ENCODE measurements around the gene MT1A. TPM values are rescaled to one million over a fixed set of nuclear protein-coding genes. Genes with fewer than 3 reads are reported as not detected.

The MT1A gene
- total and polyA plus RNA-seq, 9 donors: 1.3 to 61.0 (median 7.4) TPM; not detected in 1

GRCh38 chr16:56684256-56684925, 45.9 kb downstream of the MT1A start:
- intact Hi-C loops (cut with DNase I): loop anchor here in 1 of 4 donors (10.0 kb wide), 1 partner anchor 100 kb away; the partner anchor contains the start of gene MT3
- Histone ChIP-seq H3K27ac (no peak overlapping the region), H3K4me1 (ENCODE audit: insufficient read depth) (peaks cover 14% of the 10 kb centered on the region), H3K4me3 (no peak overlapping the region), H3K27me3 (no peaks in the 10 kb centered on the region), H3K9me3 (no peaks in the 10 kb centered on the region), H3K36me3 (no peaks in the 10 kb centered on the region)
- no peak for DNase-seq
- TF ChIP-seq EP300 (IDR thresholded peaks at IDR 0.05) (no peak), CTCF (IDR thresholded peaks at IDR 0.05) (no peak), POLR2A (IDR thresholded peaks at IDR 0.05) (no peak)
- WGBS, 3 donors: 64 to 77% (median 72%) methylated on average over 4 of the region's 4 CpGs

GRCh38 chr16:56684926-56685590, 46.6 kb downstream of the MT1A start:
- H3K27me3 ChIP-seq: no peaks in the 10 kb centered on the region
- no peak overlapping the region for H3K4me3 ChIP-seq
- no peaks in the 10 kb centered on the region for H3K9me3 ChIP-seq
- TF ChIP-seq POLR2A (IDR thresholded peaks at IDR 0.05): no peak
- TF ChIP-seq EP300 (IDR thresholded peaks at IDR 0.05): no peak
- no peak for TF ChIP-seq CTCF (IDR thresholded peaks at IDR 0.05)
- no peak overlapping the region for H3K27ac ChIP-seq
- H3K4me1 ChIP-seq (ENCODE audit: insufficient read depth): peaks cover 14% of the 10 kb centered on the region
- intact Hi-C loops (cut with DNase I): loop anchor here in 1 of 4 donors (10.0 kb wide), 1 partner anchor 100 kb away; the partner anchor contains the start of gene MT3
- no peaks in the 10 kb centered on the region for H3K36me3 ChIP-seq
- no peak for DNase-seq
- WGBS, 3 donors: 79 to 90% (median 89%) methylated on average over 4 of the region's 4 CpGs

- WGBS, 3 donors: 89 to 97% (median 96%) methylated on average over 7 of the region's 7 CpGs
- TF ChIP-seq EP300 (IDR thresholded peaks at IDR 0.05) (no peak), CTCF (IDR thresholded peaks at IDR 0.05) (no peak), POLR2A (IDR thresholded peaks at IDR 0.05) (no peak)
- intact Hi-C loops (cut with DNase I): loop anchor here in 1 of 4 donors (10.0 kb wide), 1 partner anchor 102 kb away; the partner anchor contains the start of gene MT3
Observed at GRCh38 chr16:56686758-56687157, 48.3 kb downstream of the MT1A start.

GRCh38 chr16:56688762-56689161, 50.3 kb downstream of the MT1A start:
- intact Hi-C loops (cut with DNase I): loop anchor here in 1 of 4 donors (10.0 kb wide), 1 partner anchor 104 kb away; the partner anchor contains the start of gene MT3
- no peaks in the 10 kb centered on the region for H3K27me3 ChIP-seq

More at GRCh38 chr16:56686758-56687157, 48.3 kb downstream of the MT1A start:
- no peak for DNase-seq
- peaks cover 11% of the 10 kb centered on the region for H3K4me1 ChIP-seq (ENCODE audit: insufficient read depth)
- H3K27ac ChIP-seq: no peak overlapping the region
- H3K27me3 ChIP-seq: no peaks in the 10 kb centered on the region
- no peak overlapping the region for H3K4me3 ChIP-seq
- H3K36me3 ChIP-seq: no peaks in the 10 kb centered on the region
- H3K9me3 ChIP-seq: no peaks in the 10 kb centered on the region

More at GRCh38 chr16:56688762-56689161, 50.3 kb downstream of the MT1A start:
- Histone ChIP-seq H3K36me3 (no peaks in the 10 kb centered on the region), H3K27ac (no peak overlapping the region), H3K9me3 (no peaks in the 10 kb centered on the region), H3K4me1 (ENCODE audit: insufficient read depth) (peaks cover 3% of the 10 kb centered on the region), H3K4me3 (no peak overlapping the region)
- 17 to 29% (median 22%) methylated on average over 1 of the region's 1 CpG for WGBS, 3 donors
- DNase-seq: no peak
- no peak for TF ChIP-seq EP300 (IDR thresholded peaks at IDR 0.05)
- TF ChIP-seq POLR2A (IDR thresholded peaks at IDR 0.05): no peak
- TF ChIP-seq CTCF (IDR thresholded peaks at IDR 0.05): no peak

Measured in ovary (tissue), 9 donors.